ENCODE results near the gene COL20A1.

DNA sequence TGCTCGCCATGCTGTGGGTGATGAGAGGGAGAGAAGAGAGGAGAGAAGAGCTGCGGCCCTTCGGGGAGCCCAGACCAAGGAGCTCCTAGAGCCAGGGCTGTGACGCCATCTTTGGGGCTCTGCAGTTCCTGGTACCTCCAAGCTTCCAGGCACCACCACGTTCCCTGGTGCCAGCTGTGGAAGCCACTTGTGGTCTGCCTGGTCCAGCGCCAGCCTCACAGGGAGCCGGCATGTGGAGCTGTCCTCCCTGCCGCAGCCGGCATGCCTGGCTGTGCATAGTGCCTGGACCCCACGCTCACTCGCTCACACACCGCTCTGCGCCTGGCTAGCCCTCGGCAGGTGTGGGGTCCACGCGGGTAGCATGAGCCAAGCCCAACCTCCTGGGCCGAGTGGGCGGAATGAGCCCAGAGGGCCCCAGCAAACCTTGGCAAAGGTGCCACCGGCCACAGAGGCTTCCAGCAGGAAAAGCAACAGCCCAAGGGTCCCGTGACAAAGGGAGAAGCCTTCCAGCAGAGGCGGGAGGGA lies 87.4 kb downstream of the COL20A1 start:
- TF ChIP-seq, protein P1, sequence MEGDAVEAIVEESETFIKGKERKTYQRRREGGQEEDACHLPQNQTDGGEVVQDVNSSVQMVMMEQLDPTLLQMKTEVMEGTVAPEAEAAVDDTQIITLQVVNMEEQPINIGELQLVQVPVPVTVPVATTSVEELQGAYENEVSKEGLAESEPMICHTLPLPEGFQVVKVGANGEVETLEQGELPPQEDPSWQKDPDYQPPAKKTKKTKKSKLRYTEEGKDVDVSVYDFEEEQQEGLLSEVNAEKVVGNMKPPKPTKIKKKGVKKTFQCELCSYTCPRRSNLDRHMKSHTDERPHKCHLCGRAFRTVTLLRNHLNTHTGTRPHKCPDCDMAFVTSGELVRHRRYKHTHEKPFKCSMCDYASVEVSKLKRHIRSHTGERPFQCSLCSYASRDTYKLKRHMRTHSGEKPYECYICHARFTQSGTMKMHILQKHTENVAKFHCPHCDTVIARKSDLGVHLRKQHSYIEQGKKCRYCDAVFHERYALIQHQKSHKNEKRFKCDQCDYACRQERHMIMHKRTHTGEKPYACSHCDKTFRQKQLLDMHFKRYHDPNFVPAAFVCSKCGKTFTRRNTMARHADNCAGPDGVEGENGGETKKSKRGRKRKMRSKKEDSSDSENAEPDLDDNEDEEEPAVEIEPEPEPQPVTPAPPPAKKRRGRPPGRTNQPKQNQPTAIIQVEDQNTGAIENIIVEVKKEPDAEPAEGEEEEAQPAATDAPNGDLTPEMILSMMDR (conservative IDR thresholded peaks at IDR 0.05; ENCODE audit: low read depth, low read length) = no peak
- no peak for TF ChIP-seq EZH2 (IDR thresholded peaks at IDR 0.05; ENCODE audit: low read length, unreplicated experiment)
- no peak for TF ChIP-seq EZH2phosphoT487 (IDR thresholded peaks at IDR 0.05; ENCODE audit: borderline replicate concordance, low read length)
